GM21737 (cell line): Measurements from ENCODE around the gene RNF123.

ENCODE experiments used
- ATAC-seq: cut with Tn5 transposase; IDR thresholded peaks from one replicate; pipeline ENCODE4 v1.9.1; 2021; ENCODE audit warnings: mild to moderate bottlenecking, moderate library complexity; ENCODE audit not compliant: unreplicated experiment

Gene RNF123

GRCh38 chr3:49717959-49718857, 28.9 kb downstream of the RNF123 start:
- ATAC-seq, result no peak

GRCh38 chr3:49718858-49719213, 29.5 kb downstream of the RNF123 start:
- ATAC-seq, result no peak

GRCh38 chr3:49719214-49719884, 30.0 kb downstream of the RNF123 start, which contains the start of gene AMIGO3:
TSS of gene AMIGO3 (minus strand) at chr3:49719684. CDS start at chr3:49719465, 219 bp downstream.
- ATAC-seq, result peak; percentile 55

- ATAC-seq, result no peak
Measured at GRCh38 chr3:49720855-49721595, 31.7 kb downstream of the RNF123 start.

GRCh38 chr3:49721596-49721895, 32.2 kb downstream of the RNF123 start:
- ATAC-seq, result no peak

GRCh38 chr3:49721896-49722781, 32.8 kb downstream of the RNF123 start:
- ATAC-seq, result no peak

- ATAC-seq, result no peak
Measured at GRCh38 chr3:49722896-49723295, 33.5 kb downstream of the RNF123 start.

GRCh38 chr3:49723296-49723627, 33.9 kb downstream of the RNF123 start:
- ATAC-seq, result no peak

GRCh38 chr3:49723628-49724551, 34.5 kb downstream of the RNF123 start, which contains the start of gene GMPPB:
TSS of gene GMPPB (minus strand) at chr3:49723951. CDS start at chr3:49723726, 225 bp downstream.
- ATAC-seq, result peak; percentile 76

- ATAC-seq, result no peak
Measured at GRCh38 chr3:49724586-49724985, 35.2 kb downstream of the RNF123 start.

GRCh38 chr3:49725906-49726681, 36.7 kb downstream of the RNF123 start:
- no peak for ATAC-seq

GRCh38 chr3:49727154-49727923, 38.0 kb downstream of the RNF123 start:
- no peak for ATAC-seq

- ATAC-seq, result no peak
Measured at GRCh38 chr3:49727924-49728361, 38.6 kb downstream of the RNF123 start.

GRCh38 chr3:49729966-49730609, 40.7 kb downstream of the RNF123 start:
- ATAC-seq, result no peak

GRCh38 chr3:49732597-49732996, 43.2 kb downstream of the RNF123 start:
- ATAC-seq, result no peak

- no peak for ATAC-seq
Measured at GRCh38 chr3:49733551-49733950, 44.2 kb downstream of the RNF123 start.

GRCh38 chr3:49734752-49735151, 45.4 kb downstream of the RNF123 start:
- no peak for ATAC-seq
